Endothelial cell of umbilical vein (primary cell): Measurements from ENCODE around the gene SELPLG. TPM values are rescaled to one million over a fixed set of nuclear protein-coding genes. Genes with fewer than 3 reads are reported as not detected.

Experiments
- BruUV-seq: library from RNA; stranded (reverse); fragments of 400-500 nt; replicated peaks from 2 replicates; lab custom pipeline; 2021; lab: Mats Ljungman, UMichigan
- CTCF ChIA-PET: fragments of 300-600, 350-600 bp; sonication (Branson Sonifier 250); formaldehyde crosslinking; loops from one replicate; lab custom pipeline; 2021; ENCODE audit warnings: antibody characterized with exemption, inconsistent platforms; lab: Charles Lee
- POLR2A ChIA-PET: fragments of 300-600, 350-600 bp; sonication (Branson Sonifier 250); formaldehyde crosslinking; loops from one replicate; lab custom pipeline; 2021; ENCODE audit warnings: antibody characterized with exemption, inconsistent platforms; lab: Charles Lee
- DNase-seq: peaks from one replicate; pipeline ENCODE4 v3.0.0-alpha.2; 2011; ENCODE audit warnings: low read depth, low spot score
- FAIRE-seq: peaks from 2 replicates; lab custom pipeline; 2011; peaks lifted over from hg19 to GRCh38; lab: Jason Lieb, UNC
- H2AFZ ChIP-seq: 2 replicates; pipeline ENCODE4 v1.6.0; 2012; ENCODE audit warnings: low read depth, low read length, control low read depth, inconsistent platforms
- H3K27ac ChIP-seq: 2 replicates; pipeline ENCODE4 v1.5.1; 2011; ENCODE audit warnings: low read depth, mild to moderate bottlenecking, control low read depth, low read length, moderate library complexity; ENCODE audit not compliant: insufficient read depth
- H3K27me3 ChIP-seq, 2 experiments: 2 replicates each; pipeline versions ENCODE4 v1.6.0 to v1.6.1; 2011; ENCODE audit warnings: low read length in 2 of 2, mixed read lengths in 1 of 2; ENCODE audit not compliant: control insufficient read depth in 2 of 2, insufficient read depth in 2 of 2
- H3K36me3 ChIP-seq, 2 experiments: 2 replicates in 1 of 2; 3 replicates in 1 of 2; pipeline ENCODE4 v1.5.1; 2011; ENCODE audit warnings: low read length in 2 of 2, mild to moderate bottlenecking in 1 of 2, moderate library complexity in 1 of 2; ENCODE audit not compliant: control insufficient read depth in 2 of 2, insufficient read depth in 2 of 2; ENCODE audit errors: extremely low read depth in 1 of 2
- H3K4me1 ChIP-seq: 3 replicates; pipeline ENCODE4 v1.5.1; 2011; ENCODE audit warnings: mild to moderate bottlenecking, low read length; ENCODE audit not compliant: control insufficient read depth, insufficient read depth; ENCODE audit errors: extremely low read depth
- H3K4me2 ChIP-seq: 2 replicates; pipeline ENCODE4 v1.6.1; 2011; ENCODE audit warnings: low read length, control low read depth, mixed read lengths; ENCODE audit not compliant: insufficient read depth
- H3K4me3 ChIP-seq, 3 experiments: fragments of 200-600 bp in 1 of 3; sonication (generic), shearing (Covaris generic) in 1 of 3; replicated peaks in 1 of 3; 2 replicates each; pipeline ENCODE4 v1.5.1; 2011 to 2016; ENCODE audit warnings: control low read depth in 3 of 3, low read length in 3 of 3, mild to moderate bottlenecking in 2 of 3, inconsistent platforms in 1 of 3, low read depth in 1 of 3, moderate library complexity in 1 of 3; ENCODE audit not compliant: insufficient read depth in 1 of 3
- H3K79me2 ChIP-seq: 2 replicates; pipeline ENCODE4 v1.6.0; 2012; ENCODE audit warnings: low read length, inconsistent platforms; ENCODE audit not compliant: control insufficient read depth, insufficient read depth
- H3K9ac ChIP-seq: replicated peaks from 2 replicates; pipeline ENCODE3; 2011; ENCODE audit warnings: low read length, control low read depth; ENCODE audit not compliant: insufficient read depth; ENCODE audit errors: extremely low read depth
- H3K9me1 ChIP-seq: replicated peaks from 3 replicates; pipeline ENCODE4 v1.6.0; 2011; ENCODE audit warnings: mild to moderate bottlenecking, low read length; ENCODE audit not compliant: control insufficient read depth, insufficient read depth; ENCODE audit errors: extremely low read depth
- H3K9me3 ChIP-seq: replicated peaks from 2 replicates; pipeline ENCODE4 v1.5.1; 2012; ENCODE audit warnings: low read length, inconsistent platforms; ENCODE audit not compliant: control insufficient read depth, insufficient read depth
- H4K20me1 ChIP-seq: replicated peaks from 2 replicates; pipeline ENCODE3; 2011; ENCODE audit warnings: mild to moderate bottlenecking, low read length; ENCODE audit not compliant: control insufficient read depth, insufficient read depth; ENCODE audit errors: extremely low read depth
- EZH2 ChIP-seq: IDR thresholded peaks from 2 replicates; pipeline ENCODE4 v1.6.1; 2012; ENCODE audit warnings: borderline replicate concordance, low read depth, mild to moderate bottlenecking, moderate library complexity, low read length, inconsistent platforms; ENCODE audit not compliant: severe bottlenecking
- FOS ChIP-seq: IDR thresholded peaks from 2 replicates; pipeline ENCODE4 v1.6.1; 2011; ENCODE audit warnings: mild to moderate bottlenecking, low read length, moderate library complexity, borderline replicate concordance; ENCODE audit not compliant: insufficient read depth
- GATA2 ChIP-seq: IDR thresholded peaks from 2 replicates; pipeline ENCODE4 v1.7.0; 2011; ENCODE audit warnings: low read depth, mild to moderate bottlenecking, moderate library complexity, mixed read lengths, low read length; ENCODE audit not compliant: insufficient read length, insufficient read depth
- JUN ChIP-seq: IDR thresholded peaks from 2 replicates; pipeline ENCODE4 v1.6.1; 2011; ENCODE audit warnings: borderline replicate concordance, low read depth; ENCODE audit not compliant: insufficient read length, insufficient read depth
- MYC ChIP-seq: IDR thresholded peaks from one replicate; pipeline ENCODE4 v1.6.1; 2011; ENCODE audit warnings: mild to moderate bottlenecking, low read depth, low read length
- POLR2A ChIP-seq: IDR thresholded peaks from 2 replicates; pipeline ENCODE4 v1.6.1; 2012; ENCODE audit warnings: low read depth, mild to moderate bottlenecking, control low read depth, low read length
- POLR2AphosphoS5 ChIP-seq: IDR thresholded peaks from 2 replicates; pipeline ENCODE4 v1.6.1; 2012; ENCODE audit warnings: low read depth, mild to moderate bottlenecking, control low read depth, low read length, moderate library complexity; ENCODE audit not compliant: insufficient read depth
- dilution Hi-C: fragments of 300-500 bp; cut with MboI; formaldehyde crosslinking; loops from one replicate; pipeline ENCODE4 v1.15.0; 2019; ENCODE audit warnings: low sequenced_read_pairs; ENCODE audit not compliant: extremely low pct_ligation_motif_present
- intact Hi-C: fragments of 100-400 bp; cut with micrococcal nuclease; formaldehyde crosslinking; loops from one replicate; pipeline ENCODE4 v1.10.0; 2022
- microRNA-seq: library from miRNA; unstranded; fragments of <30 nt; microRNA quantifications from one replicate; pipeline ENCODE4 v1.2.0, GENCODE V29; 2021; ENCODE audit warnings: borderline number of aligned reads, borderline replicate concordance
- polyA plus RNA-seq, 4 experiments: library from polyadenylated mRNA; depleted of rRNA in 3 of 4; stranded (reverse) in 3 of 4; unstranded in 1 of 4; fragments of >200 nt; gene quantifications; 2 replicates each; pipeline versions ENCODE4 v1.2.1 to v1.2.3, GENCODE V29; 2011 to 2012; ENCODE audit warnings: missing spikeins in 1 of 4
- small RNA-seq: library from RNA; depleted of rRNA; stranded (forward); fragments of <200 nt; gene quantifications from one replicate; pipeline ENCODE3, GENCODE V24; 2012; ENCODE audit warnings: low replicate concordance, low read depth; ENCODE audit not compliant: insufficient read depth, insufficient read length
- total RNA-seq: library from RNA; stranded (reverse); gene quantifications from 2 replicates; pipeline ENCODE4 v1.2.3, GENCODE V29; 2021
- TF ChIP-seq, protein P1 (sequence below): IDR thresholded peaks from 2 replicates; pipeline ENCODE4 v1.6.1; 2011; ENCODE audit not compliant: insufficient read depth, insufficient read length
- TF ChIP-seq, protein P2 (sequence below), 2 donors: IDR thresholded peaks; 1 replicate in 1 of 2; 2 replicates in 1 of 2; pipeline ENCODE4 v1.5.1; 2011; ENCODE audit warnings: low read length in 2 of 2, mild to moderate bottlenecking in 2 of 2, moderate library complexity in 2 of 2, control low read depth in 1 of 2, inconsistent platforms in 1 of 2, low read depth in 1 of 2; ENCODE audit not compliant: insufficient read depth in 1 of 2; ENCODE audit errors: extremely low read depth in 1 of 2

SELPLG gene
- total and polyA plus RNA-seq, 2 donors (not counting 3 experiments of a cell fraction or from before 2014, with no cell fraction given), result 1.0 to 1.2 TPM

DNA sequence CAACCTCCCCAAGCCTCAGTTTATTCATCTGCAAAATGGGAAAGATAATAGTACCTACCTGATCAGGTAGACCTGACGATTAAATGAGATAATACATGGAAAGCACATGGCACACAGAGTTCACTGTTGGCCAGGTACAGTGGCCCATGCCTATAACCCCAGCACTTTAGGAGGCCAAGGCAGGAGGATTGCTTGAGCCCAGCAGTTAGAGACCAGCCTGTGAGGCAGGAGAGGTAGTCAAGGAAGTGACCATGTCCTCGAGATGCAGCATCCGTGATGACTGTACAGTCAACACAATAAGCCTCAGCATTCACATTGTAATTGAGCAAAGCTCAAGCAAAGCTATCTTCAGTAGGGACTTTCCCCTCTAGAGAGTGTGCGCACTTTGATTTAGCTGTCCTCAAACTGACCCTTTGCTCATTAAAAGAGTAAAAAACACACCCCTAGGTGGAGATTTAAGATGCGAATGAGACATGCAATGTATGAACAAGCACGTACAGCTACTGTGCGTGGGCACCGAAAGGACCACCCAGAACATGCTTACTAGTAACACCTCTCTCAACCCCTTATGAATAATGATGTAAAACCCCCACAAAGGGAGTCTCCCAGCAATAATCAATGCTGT is 61.4 kb downstream of the SELPLG start:
- Histone ChIP-seq H3K9ac (no peak overlapping the region), H3K9me1 (no peaks in the 10 kb centered on the region), H4K20me1 (no peaks in the 10 kb centered on the region), H3K79me2 (no peaks in the 10 kb centered on the region), H3K4me3 (no peak overlapping the region), H3K4me2 (no peak overlapping the region), H3K27me3 (no peaks in the 10 kb centered on the region), H3K4me1 (peaks cover 3% of the 10 kb centered on the region), H3K27ac (no peak overlapping the region), H3K9me3 (no peaks in the 10 kb centered on the region), H2AFZ (no peak overlapping the region), H3K36me3 (peaks cover 9% of the 10 kb centered on the region in 2 experiments)
- TF ChIP-seq FOS (no peak), POLR2A (no peak), MYC (no peak), POLR2AphosphoS5 (no peak), JUN (no peak), GATA2 (no peak), EZH2 (no peak)
- TF ChIP-seq, protein P1, sequence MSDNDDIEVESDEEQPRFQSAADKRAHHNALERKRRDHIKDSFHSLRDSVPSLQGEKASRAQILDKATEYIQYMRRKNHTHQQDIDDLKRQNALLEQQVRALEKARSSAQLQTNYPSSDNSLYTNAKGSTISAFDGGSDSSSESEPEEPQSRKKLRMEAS, result no peak
- TF ChIP-seq, protein P2, sequence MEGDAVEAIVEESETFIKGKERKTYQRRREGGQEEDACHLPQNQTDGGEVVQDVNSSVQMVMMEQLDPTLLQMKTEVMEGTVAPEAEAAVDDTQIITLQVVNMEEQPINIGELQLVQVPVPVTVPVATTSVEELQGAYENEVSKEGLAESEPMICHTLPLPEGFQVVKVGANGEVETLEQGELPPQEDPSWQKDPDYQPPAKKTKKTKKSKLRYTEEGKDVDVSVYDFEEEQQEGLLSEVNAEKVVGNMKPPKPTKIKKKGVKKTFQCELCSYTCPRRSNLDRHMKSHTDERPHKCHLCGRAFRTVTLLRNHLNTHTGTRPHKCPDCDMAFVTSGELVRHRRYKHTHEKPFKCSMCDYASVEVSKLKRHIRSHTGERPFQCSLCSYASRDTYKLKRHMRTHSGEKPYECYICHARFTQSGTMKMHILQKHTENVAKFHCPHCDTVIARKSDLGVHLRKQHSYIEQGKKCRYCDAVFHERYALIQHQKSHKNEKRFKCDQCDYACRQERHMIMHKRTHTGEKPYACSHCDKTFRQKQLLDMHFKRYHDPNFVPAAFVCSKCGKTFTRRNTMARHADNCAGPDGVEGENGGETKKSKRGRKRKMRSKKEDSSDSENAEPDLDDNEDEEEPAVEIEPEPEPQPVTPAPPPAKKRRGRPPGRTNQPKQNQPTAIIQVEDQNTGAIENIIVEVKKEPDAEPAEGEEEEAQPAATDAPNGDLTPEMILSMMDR (IDR thresholded peaks at IDR 0.05; ENCODE audit: extremely low read depth in 1 of 2, insufficient read depth in 1 of 2, low read depth in 1 of 2, low read length in 2 of 2), result no peak
- FAIRE-seq (no peak), DNase-seq (no peak)
- dilution Hi-C loops, result no loop called here
- ChIA-PET CTCF (interaction anchor here (1.4 to 7.4 kb wide), 4 partner anchors 44 to 378 kb away, joined by 3 to 86 read pairs (median 12); no protein-coding TSS in a partner anchor), POLR2A (no interaction called here)
- BruUV-seq, result no TSS peak
- intact Hi-C loops, result no loop called here

Small RNA genes within 50 kb of the gene (microRNA-seq; reads per million reads assigned to microRNA genes)
- gene MIR4496, result not detected

Small RNA genes within 50 kb of the gene (small RNA-seq; reads per million reads assigned to genes)
- not detected for gene RNU7-169P

Other genes with a start within 250 kb of the SELPLG start
- 6.0 and 6.1 TPM in 2 replicates for gene FICD, start 118.6 kb downstream of the SELPLG start, total RNA-seq
- 3.0 and 3.9 TPM in 2 replicates for gene FICD, start 118.6 kb downstream of the SELPLG start, polyA plus RNA-seq
- gene SART3, start 72.7 kb downstream of the SELPLG start, total RNA-seq, result 48.1 and 50.7 TPM in 2 replicates
- gene SART3, start 72.7 kb downstream of the SELPLG start, polyA plus RNA-seq, result 6.7 and 13.9 TPM in 2 replicates
- 74.8 and 75.0 TPM in 2 replicates for gene ISCU, start 71.3 kb downstream of the SELPLG start, total RNA-seq
- 65.0 and 78.6 TPM in 2 replicates for gene ISCU, start 71.3 kb downstream of the SELPLG start, polyA plus RNA-seq
- not detected in 2 replicates for gene TMEM119, start 35.8 kb downstream of the SELPLG start, total RNA-seq
- not detected in 2 replicates for gene TMEM119, start 35.8 kb downstream of the SELPLG start, polyA plus RNA-seq
- 212 and 240 TPM in 2 replicates for gene CORO1C, start 97.6 kb upstream of the SELPLG start, total RNA-seq
- gene CORO1C, start 97.6 kb upstream of the SELPLG start, polyA plus RNA-seq, result 143 and 150 TPM in 2 replicates
- gene SSH1, start 223.7 kb upstream of the SELPLG start, total RNA-seq, result 57.5 and 71.4 TPM in 2 replicates
- 20.2 and 20.6 TPM in 2 replicates for gene SSH1, start 223.7 kb upstream of the SELPLG start, polyA plus RNA-seq
- gene DAO, start 246.2 kb upstream of the SELPLG start, total RNA-seq, result not detected in 2 replicates
- not detected in 2 replicates for gene DAO, start 246.2 kb upstream of the SELPLG start, polyA plus RNA-seq